Heart right ventricle (tissue), 16 donors: Measurements from ENCODE around the gene ITGA8. TPM values are rescaled to one million over a fixed set of nuclear protein-coding genes. Genes with fewer than 3 reads are reported as not detected.

ENCODE experiments used
- ATAC-seq, 8 donors: fragments of 200-7000 bp; cut with Tn5 transposase; one replicate each; pipeline ENCODE4 v1.9.1; 2020; ENCODE audit warnings: mild to moderate bottlenecking in 8 of 8, moderate library complexity in 8 of 8, moderate number of reproducible peaks in 1 of 8
- DNase-seq, 2 donors: peaks; one replicate each; pipeline ENCODE4 v3.0.0-alpha.2; 2020
- H3K27ac ChIP-seq, 10 donors: fragments of 200-600 bp; sonication (generic) in 2 of 10; one replicate each; pipeline versions ENCODE4 v1.5.0 to v1.8.0; 2020 to 2022; ENCODE audit warnings: mild to moderate bottlenecking in 3 of 10
- H3K27me3 ChIP-seq, 7 donors: fragments of 200-600 bp; one replicate each; pipeline ENCODE4 v1.8.0; 2021 to 2022; ENCODE audit warnings: mild to moderate bottlenecking in 2 of 7
- H3K36me3 ChIP-seq, 9 donors: fragments of 200-600 bp; sonication (generic) in 1 of 9; one replicate each; pipeline versions ENCODE4 v1.5.0 to v1.8.0; 2020 to 2022; ENCODE audit warnings: mild to moderate bottlenecking in 2 of 9
- H3K4me1 ChIP-seq, 9 donors: fragments of 200-600 bp; sonication (generic) in 1 of 9; one replicate each; pipeline versions ENCODE4 v1.5.0 to v1.8.0; 2020 to 2022; ENCODE audit warnings: mild to moderate bottlenecking in 4 of 9
- H3K4me3 ChIP-seq, 10 donors: fragments of 200-600 bp; sonication (generic) in 2 of 10; one replicate each; pipeline versions ENCODE4 v1.5.0 to v1.8.0; 2020 to 2022; ENCODE audit warnings: mild to moderate bottlenecking in 7 of 10, moderate library complexity in 2 of 10
- H3K9me3 ChIP-seq, 11 donors: fragments of 200-600 bp in 10 of 11; sonication (generic) in 2 of 11; one replicate each; pipeline versions ENCODE4 v1.5.0 to v1.8.0; 2013 to 2022; ENCODE audit warnings: mild to moderate bottlenecking in 2 of 11, control low read depth in 1 of 11, moderate library complexity in 1 of 11
- WGBS, 2 donors: extraction: QIAGEN DNeasy Blood & Tissue Kit; methylation state at CpG; one replicate each; pipeline ENCODE4 v1.1.7; 2013; ENCODE audit warnings: inconsistent platforms in 1 of 2; 5-methylcytosine and 5-hydroxymethylcytosine counted together
- intact Hi-C, 10 donors: fragments of 100-400 bp; cut with DNase I; formaldehyde crosslinking; loops; one replicate each; pipeline versions ENCODE4 v1.11.1 to v1.14.2; 2022
- polyA plus RNA-seq, 2 donors: library from polyadenylated mRNA; stranded (reverse); fragments of 200-250 nt; gene quantifications; one replicate each; pipeline ENCODE4 v1.2.3, GENCODE V29; 2013
- total RNA-seq, 10 donors: library from RNA; stranded (reverse); fragmentation: NEBNext Ultra II Directional in 3 of 10; extraction: Animal tissue kit (Norgen Biotek cat#: 25700) in 3 of 10; gene quantifications; one replicate each; pipeline versions ENCODE4 v1.2.1 to v1.2.4, GENCODE V29; 2021 to 2023
- TF ChIP-seq, protein P1 (sequence below), 9 donors: fragments of 200-600 bp; sonication (generic) in 2 of 9; IDR thresholded peaks; one replicate each; pipeline versions ENCODE4 v1.5.0 to v1.8.0; 2021 to 2022; ENCODE audit warnings: antibody characterized with exemption in 9 of 9, mild to moderate bottlenecking in 5 of 9, moderate library complexity in 1 of 9
- donor health status: Arrhythmogenic right ventricular cardiomyopathy.
- donor health status: ischemic (EF 13 %, LVEDD 7.1; RV severe dilation, severe dysfunction).
- donor health status: healthy with polysubstance abuse.
- donor health status: DM: no; HTN: yes; CAD: no.
- donor health status: DM: no; HTN: no; CAD: no.
- donor health status: ischemic (EF 25% LVEDD 6.9; RV normal size, moderate dysfunction).
- donor health status: ischemic (EF 25% LVEDD 5.7; RV mildly dilated, moderate dysfunction).
- donor health status: healthy.
- donor health status: DM: yes; HTN: yes; CAD: no.
- donor health status: Ischemic cardiomyopathy.
- donor health status: ischemic (EF 35%, LVEDD 5.7; RV mildly dilated, moderate dysfunction).
- donor health status: nonischemic (EF 11% LVEDD 7.7; RV severe dilation, severe dysfunction).
- donor health status: DM: yes; HTN: yes; CAD: no.
- donor health status: PGD.
- donor health status: ischemic (EF 29% LVEDD 5.4; RV normal size, mild dysfunction).
- donor health status: nonischemic (EF 23%, LVEDD 6.1; RV moderate dilation, normal function).

ITGA8 gene
- total and polyA plus RNA-seq, 12 donors = 0.62 to 4.2 (median 2.1) TPM

DNA sequence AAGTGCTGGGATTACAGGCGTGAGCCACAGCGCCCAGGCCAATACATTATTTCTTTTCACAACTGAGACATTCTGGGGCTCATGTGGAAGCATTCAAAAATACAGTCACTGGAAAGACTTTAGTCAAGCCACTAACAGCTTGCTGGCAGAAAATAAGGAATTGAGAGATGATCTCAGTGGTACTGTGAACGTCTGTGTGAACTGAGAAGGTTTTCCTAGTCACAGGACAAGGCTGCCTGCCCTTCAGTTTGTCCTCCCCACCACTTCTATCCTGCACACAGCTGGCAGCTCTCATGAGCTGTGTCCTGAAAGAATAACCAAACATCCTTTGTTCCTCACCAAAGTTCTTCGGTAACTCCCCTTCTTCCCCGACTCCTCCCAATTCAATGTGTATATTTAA is 31.3 kb upstream of the ITGA8 start:
- H3K27ac ChIP-seq = no peak overlapping the region
- 65 to 76% methylated on average over 5 of the region's 5 CpGs for WGBS, 2 donors
- intact Hi-C loops = no loop called here
- H3K4me3 ChIP-seq = no peak overlapping the region
- no peaks in the 10 kb centered on the region for H3K9me3 ChIP-seq
- H3K27me3 ChIP-seq = peaks cover 0 to 11% (median 0%) of the 10 kb centered on the region in 7 donors
- peaks cover 0 to 6% (median 0%) of the 10 kb centered on the region in 9 donors for H3K4me1 ChIP-seq
- TF ChIP-seq, protein P1, sequence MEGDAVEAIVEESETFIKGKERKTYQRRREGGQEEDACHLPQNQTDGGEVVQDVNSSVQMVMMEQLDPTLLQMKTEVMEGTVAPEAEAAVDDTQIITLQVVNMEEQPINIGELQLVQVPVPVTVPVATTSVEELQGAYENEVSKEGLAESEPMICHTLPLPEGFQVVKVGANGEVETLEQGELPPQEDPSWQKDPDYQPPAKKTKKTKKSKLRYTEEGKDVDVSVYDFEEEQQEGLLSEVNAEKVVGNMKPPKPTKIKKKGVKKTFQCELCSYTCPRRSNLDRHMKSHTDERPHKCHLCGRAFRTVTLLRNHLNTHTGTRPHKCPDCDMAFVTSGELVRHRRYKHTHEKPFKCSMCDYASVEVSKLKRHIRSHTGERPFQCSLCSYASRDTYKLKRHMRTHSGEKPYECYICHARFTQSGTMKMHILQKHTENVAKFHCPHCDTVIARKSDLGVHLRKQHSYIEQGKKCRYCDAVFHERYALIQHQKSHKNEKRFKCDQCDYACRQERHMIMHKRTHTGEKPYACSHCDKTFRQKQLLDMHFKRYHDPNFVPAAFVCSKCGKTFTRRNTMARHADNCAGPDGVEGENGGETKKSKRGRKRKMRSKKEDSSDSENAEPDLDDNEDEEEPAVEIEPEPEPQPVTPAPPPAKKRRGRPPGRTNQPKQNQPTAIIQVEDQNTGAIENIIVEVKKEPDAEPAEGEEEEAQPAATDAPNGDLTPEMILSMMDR (IDR thresholded peaks at IDR 0.05) = no peak
- ATAC-seq (peak in 3 of 8 donors; percentile 30 to 54 (median 35)), DNase-seq (no peak)
- H3K36me3 ChIP-seq = no peaks in the 10 kb centered on the region

DNA sequence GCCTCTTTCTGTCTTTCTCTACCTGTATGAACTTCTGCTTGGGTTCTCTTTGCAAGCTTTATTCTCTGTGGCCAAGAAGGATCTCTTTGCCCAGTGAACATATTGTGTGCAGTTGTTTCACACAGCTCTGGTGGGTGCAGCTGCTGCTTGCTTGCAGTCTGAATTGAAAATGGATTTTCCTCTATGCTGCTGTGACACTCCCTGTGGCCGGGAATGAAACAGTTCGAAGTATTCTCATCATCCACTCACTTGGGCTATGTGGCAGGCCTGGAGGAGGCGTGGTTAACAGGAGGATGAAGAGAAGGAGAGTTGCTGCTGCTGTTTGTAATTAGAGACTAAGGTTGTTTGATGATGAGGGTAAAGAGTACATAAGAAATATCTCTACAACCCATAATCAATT is 28.4 kb upstream of the ITGA8 start:
- Histone ChIP-seq H3K9me3 (no peaks in the 10 kb centered on the region), H3K4me3 (no peak overlapping the region), H3K4me1 (peaks cover 0 to 8% (median 0%) of the 10 kb centered on the region in 9 donors), H3K27me3 (peaks cover 0 to 5% (median 0%) of the 10 kb centered on the region in 7 donors), H3K36me3 (no peaks in the 10 kb centered on the region), H3K27ac (no peak overlapping the region)
- TF ChIP-seq, protein P1 (IDR thresholded peaks at IDR 0.05) = no peak
- ATAC-seq (no peak), DNase-seq (no peak)
- intact Hi-C loops = no loop called here
- 57 to 65% methylated on average over 3 of the region's 3 CpGs for WGBS, 2 donors

DNA sequence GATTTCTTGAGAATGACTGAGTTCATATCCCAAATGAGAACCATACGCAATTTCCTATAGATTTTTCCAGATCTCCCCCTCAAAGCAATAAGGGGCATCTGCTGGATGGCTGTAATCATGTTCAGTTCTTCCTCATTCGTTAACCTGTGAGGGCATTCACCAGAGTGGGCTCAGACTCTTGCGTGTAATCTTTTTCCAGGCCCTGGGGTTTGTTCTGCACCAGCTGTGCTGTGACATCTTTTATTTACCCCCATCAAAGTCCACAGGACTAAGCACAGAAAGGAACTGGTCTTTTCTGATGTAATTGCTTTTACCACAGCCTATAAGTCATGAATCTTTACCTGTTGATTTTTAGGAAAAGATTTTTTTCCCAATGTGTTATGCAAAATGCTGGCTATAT is 27.9 kb upstream of the ITGA8 start:
- 90 to 92% methylated on average over 3 of the region's 3 CpGs for WGBS, 2 donors
- Histone ChIP-seq H3K27me3 (peaks cover 0 to 5% (median 0%) of the 10 kb centered on the region in 7 donors), H3K4me1 (peaks cover 0 to 8% (median 0%) of the 10 kb centered on the region in 9 donors), H3K9me3 (no peaks in the 10 kb centered on the region), H3K4me3 (no peak overlapping the region), H3K36me3 (no peaks in the 10 kb centered on the region), H3K27ac (no peak overlapping the region)
- ATAC-seq = no peak
- TF ChIP-seq, protein P1 (IDR thresholded peaks at IDR 0.05) = no peak
- no peak for DNase-seq
- intact Hi-C loops = no loop called here

DNA sequence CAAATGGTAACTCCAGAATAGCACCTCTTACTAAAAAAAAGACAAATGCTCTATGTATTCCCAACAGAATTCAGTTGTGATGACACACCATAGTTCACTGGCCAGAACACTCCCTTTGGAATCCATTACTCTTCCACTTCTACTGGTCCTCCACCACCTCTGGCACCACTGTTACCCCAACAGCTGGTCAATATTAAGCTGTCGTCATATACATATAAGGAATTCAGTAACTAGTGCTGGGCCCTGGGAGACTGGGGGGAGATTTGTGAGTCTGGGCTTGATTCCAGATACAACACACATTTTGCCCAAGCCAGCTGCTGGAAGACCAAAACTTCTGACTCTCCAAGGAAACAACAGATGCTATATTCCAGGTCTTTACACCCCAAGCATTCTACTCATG is 26.0 kb upstream of the ITGA8 start:
- Histone ChIP-seq H3K36me3 (no peaks in the 10 kb centered on the region), H3K27me3 (no peaks in the 10 kb centered on the region), H3K27ac (no peak overlapping the region), H3K4me1 (peaks cover 0 to 10% (median 0%) of the 10 kb centered on the region in 9 donors), H3K9me3 (no peaks in the 10 kb centered on the region), H3K4me3 (no peak overlapping the region)
- DNase-seq (peak in 1 of 2 donors; percentile 72), ATAC-seq (peak; percentile 69 to 93 (median 91))
- WGBS, 2 donors = 63 to 75% methylated on average over 1 of the region's 1 CpG
- TF ChIP-seq, protein P1 (IDR thresholded peaks at IDR 0.05) = no peak
- intact Hi-C loops = no loop called here
